Measurements from ENCODE around the gene ALDH7A1. TPM values are rescaled to one million over a fixed set of nuclear protein-coding genes. Genes with fewer than 3 reads are reported as not detected.
A peak's percentile ranks its signal among the peaks of the same experiment; 100 is the strongest.

Gene ALDH7A1
- 10 to 100 TPM; 36.6 to 65.7 (median 53.5) TPM for total RNA-seq
- polyA plus RNA-seq: 10 to 100 TPM; 19.5 to 22.5 TPM
- long read RNA-seq, donor 1, full-length matches to known transcripts: 23 of 30 reads
- long read RNA-seq, donor 1, partial matches to known transcripts: 5 of 30 reads
- long read RNA-seq, donor 1, other reads (novel, unspliced or antisense): 2 of 30 reads
- long read RNA-seq, donor 2, full-length matches to known transcripts: 46 of 48 reads
- long read RNA-seq, donor 2, partial matches to known transcripts: 0 of 48 reads
- long read RNA-seq, donor 2, other reads (novel, unspliced or antisense): 2 of 48 reads
- long read RNA-seq, donor 3, full-length matches to known transcripts: 47 of 51 reads
- long read RNA-seq, donor 3, partial matches to known transcripts: 2 of 51 reads
- long read RNA-seq, donor 3, other reads (novel, unspliced or antisense): 2 of 51 reads

DNA sequence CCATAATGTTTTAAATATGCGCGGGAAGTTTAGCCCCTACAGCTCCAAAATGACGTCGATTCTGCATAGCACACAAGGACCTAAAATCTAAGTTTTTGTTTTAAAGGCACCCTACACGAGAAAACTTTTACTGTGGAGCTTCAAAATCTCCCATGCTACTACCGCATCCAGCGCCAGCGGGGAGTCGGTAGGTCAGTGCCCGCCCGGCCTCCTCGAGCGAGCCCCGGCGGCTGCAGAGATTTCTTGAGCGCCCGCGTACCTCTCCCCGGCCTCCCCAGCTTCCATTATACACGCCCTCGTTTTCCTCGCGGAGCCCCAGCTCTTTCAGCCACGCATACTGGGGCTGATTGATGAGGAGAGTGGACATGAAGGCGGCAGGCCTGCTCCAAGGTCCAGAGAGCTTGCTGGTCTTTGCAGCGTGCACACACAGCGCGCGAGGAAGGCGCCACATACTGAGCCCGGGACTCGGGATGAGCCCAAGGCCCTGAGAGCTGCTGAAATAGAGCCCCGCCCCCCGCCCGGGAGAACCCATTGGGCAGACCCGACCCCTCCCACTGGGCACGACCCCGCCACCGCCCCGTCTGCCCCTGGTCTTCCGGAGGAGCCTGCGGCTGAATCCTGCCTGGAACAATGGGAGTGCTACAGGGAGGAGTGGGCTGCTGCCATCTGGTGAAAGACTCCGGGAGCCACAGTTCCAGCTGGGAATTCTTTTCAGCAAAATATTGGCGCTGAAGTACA, at the start of gene ALDH7A1:
Gene ALDH7A1 (minus strand): TSS at position 472 of the 738 bp plus-strand sequence. CDS start 21 bp downstream, at position 451.
- WGBS, 2 donors: 0% methylated on average over 44 of the region's 44 CpGs
- Histone ChIP-seq H3K36me3 (peaks cover 0 to 28% (median 0%) of the 10 kb centered on the region in 9 donors), H3K4me3 (peak within 1 kb of the TSS; percentile 59 to 75 (median 68)), H3K4me1 (peaks cover 5 to 21% (median 13%) of the 10 kb centered on the region in 9 donors), H3K27ac (peak within 1 kb of the TSS in 9 of 10 donors; percentile 67 to 90 (median 76)), H3K27me3 (no peaks in the 10 kb centered on the region), H3K9me3 (peaks cover 0 to 6% (median 0%) of the 10 kb centered on the region in 11 donors)
- DNase-seq (peak; percentile 92 to 94), ATAC-seq (peak; percentile 93 to 98 (median 97))
- TF ChIP-seq, protein P1, sequence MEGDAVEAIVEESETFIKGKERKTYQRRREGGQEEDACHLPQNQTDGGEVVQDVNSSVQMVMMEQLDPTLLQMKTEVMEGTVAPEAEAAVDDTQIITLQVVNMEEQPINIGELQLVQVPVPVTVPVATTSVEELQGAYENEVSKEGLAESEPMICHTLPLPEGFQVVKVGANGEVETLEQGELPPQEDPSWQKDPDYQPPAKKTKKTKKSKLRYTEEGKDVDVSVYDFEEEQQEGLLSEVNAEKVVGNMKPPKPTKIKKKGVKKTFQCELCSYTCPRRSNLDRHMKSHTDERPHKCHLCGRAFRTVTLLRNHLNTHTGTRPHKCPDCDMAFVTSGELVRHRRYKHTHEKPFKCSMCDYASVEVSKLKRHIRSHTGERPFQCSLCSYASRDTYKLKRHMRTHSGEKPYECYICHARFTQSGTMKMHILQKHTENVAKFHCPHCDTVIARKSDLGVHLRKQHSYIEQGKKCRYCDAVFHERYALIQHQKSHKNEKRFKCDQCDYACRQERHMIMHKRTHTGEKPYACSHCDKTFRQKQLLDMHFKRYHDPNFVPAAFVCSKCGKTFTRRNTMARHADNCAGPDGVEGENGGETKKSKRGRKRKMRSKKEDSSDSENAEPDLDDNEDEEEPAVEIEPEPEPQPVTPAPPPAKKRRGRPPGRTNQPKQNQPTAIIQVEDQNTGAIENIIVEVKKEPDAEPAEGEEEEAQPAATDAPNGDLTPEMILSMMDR (IDR thresholded peaks at IDR 0.05): peak in 8 of 9 donors; percentile 25 to 67 (median 47)
- intact Hi-C loops (cut with DNase I): loop anchor here in 2 of 10 donors (5.0 kb wide), 2 partner anchors 253 to 258 kb away; no protein-coding TSS in a partner anchor

DNA sequence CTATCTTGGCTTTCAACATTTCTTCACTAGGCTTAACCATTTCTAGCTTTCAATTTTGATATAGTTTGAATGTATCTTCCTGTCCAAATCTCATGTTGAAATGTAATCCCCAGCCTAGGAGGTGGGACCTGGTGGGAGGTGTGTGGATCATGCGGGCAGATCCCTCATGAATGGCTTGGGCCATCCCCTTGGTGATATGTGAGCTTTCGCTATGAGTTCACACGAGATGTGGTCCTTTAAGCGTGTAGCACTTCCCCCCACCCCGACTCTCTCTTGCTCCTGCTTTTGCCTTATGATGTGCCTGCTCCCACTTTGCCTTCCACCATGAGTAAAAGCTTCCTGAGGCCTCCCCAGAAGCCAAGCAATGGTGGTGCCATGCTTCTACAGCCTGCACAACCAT, 46.4 kb upstream of the ALDH7A1 start:
- peaks cover 0 to 14% (median 8%) of the 10 kb centered on the region in 11 donors for H3K9me3 ChIP-seq
- ATAC-seq (no peak), DNase-seq (no peak)
- no peak overlapping the region for H3K4me3 ChIP-seq
- H3K27me3 ChIP-seq: no peaks in the 10 kb centered on the region
- intact Hi-C loops (cut with DNase I): no loop called here
- H3K4me1 ChIP-seq: no peaks in the 10 kb centered on the region
- H3K27ac ChIP-seq: no peak overlapping the region
- WGBS, 2 donors: 91 to 94% methylated on average over 5 of the region's 5 CpGs
- TF ChIP-seq, protein P1 (IDR thresholded peaks at IDR 0.05): no peak
- H3K36me3 ChIP-seq: no peaks in the 10 kb centered on the region

DNA sequence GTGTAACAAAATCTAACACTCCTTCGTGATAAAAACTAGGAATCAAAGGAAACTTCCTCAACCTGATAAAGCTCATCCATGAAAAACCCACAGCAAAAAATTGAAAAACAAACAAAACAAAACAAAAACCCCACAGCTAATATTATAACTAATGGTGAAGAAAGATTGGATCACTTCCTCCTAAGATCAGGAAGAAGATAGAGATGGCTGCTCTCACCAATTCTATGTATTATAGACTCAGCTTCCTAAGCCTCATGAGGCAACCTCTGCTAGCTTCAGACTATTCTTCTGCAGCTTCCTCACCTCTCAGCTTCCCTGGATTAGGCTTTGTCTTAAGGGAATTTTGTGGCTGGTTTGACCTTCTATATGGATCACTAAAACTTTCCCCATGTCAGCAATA, 45.8 kb upstream of the ALDH7A1 start:
- Histone ChIP-seq H3K27ac (no peak overlapping the region), H3K4me1 (no peaks in the 10 kb centered on the region), H3K4me3 (no peak overlapping the region), H3K27me3 (no peaks in the 10 kb centered on the region), H3K9me3 (peaks cover 0 to 13% (median 8%) of the 10 kb centered on the region in 11 donors), H3K36me3 (no peaks in the 10 kb centered on the region)
- TF ChIP-seq, protein P1 (IDR thresholded peaks at IDR 0.05): no peak
- intact Hi-C loops (cut with DNase I): no loop called here
- ATAC-seq (no peak), DNase-seq (no peak)
- WGBS, 2 donors: 66 to 71% methylated on average over 1 of the region's 1 CpG

DNA sequence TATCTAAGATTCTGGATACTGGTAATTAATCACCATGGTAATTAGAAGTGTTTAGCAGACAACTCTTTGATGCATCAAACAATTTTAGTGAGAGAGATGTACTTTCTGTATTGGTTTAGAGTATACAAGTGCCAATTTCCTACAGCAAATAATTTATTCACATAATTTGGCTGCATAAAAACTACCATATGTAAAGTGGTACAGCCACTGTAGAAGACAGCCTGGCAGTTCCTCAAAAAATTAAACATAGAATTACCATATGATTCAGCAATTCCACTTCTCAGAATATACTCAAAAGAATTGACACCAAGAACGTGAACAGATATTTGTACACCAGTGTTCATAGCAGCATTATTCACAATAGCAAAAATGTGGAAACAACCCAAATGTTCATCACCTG, 41.9 kb upstream of the ALDH7A1 start:
- DNase-seq (no peak), ATAC-seq (no peak)
- Histone ChIP-seq H3K9me3 (no peaks in the 10 kb centered on the region), H3K27me3 (no peaks in the 10 kb centered on the region), H3K4me1 (no peaks in the 10 kb centered on the region), H3K4me3 (no peak overlapping the region), H3K36me3 (no peaks in the 10 kb centered on the region), H3K27ac (no peak overlapping the region)
- intact Hi-C loops (cut with DNase I): no loop called here
- TF ChIP-seq, protein P1 (IDR thresholded peaks at IDR 0.05): no peak
- whole genome bisulfite sequencing, 2 donors: 81 to 89% methylated on average over 1 of the region's 1 CpG
